Fibroblast of the conjunctiva (primary cell): ENCODE results near the gene KDSR.
"Not testable (repeated sequence)": the region's sequence is repeated elsewhere in the genome, so short reads cannot be mapped to it uniquely, and the experiment has no call there.

ENCODE experiments used
- DNase-seq: peaks from one replicate; pipeline ENCODE4 v3.0.0-alpha.2; 2010; ENCODE audit warnings: low read depth

The KDSR gene

GRCh38 chr18:63366213-63367052 lies 573 bp downstream of the KDSR start:
- no peak for DNase-seq

- DNase-seq, result no peak
These were observed 1.2 kb downstream of the KDSR start for GRCh38 chr18:63365876-63366212.

- no peak for DNase-seq
These were observed 3.1 kb downstream of the KDSR start for GRCh38 chr18:63363951-63364350.

- not testable (repeated sequence) for DNase-seq
These were observed 3.6 kb downstream of the KDSR start for GRCh38 chr18:63363420-63363819.

- no peak for DNase-seq
These were observed 10.6 kb downstream of the KDSR start for GRCh38 chr18:63356272-63356896.

GRCh38 chr18:63350230-63350629 lies 16.8 kb downstream of the KDSR start:
- DNase-seq, result no peak

- DNase-seq, result no peak
These were observed 18.4 kb downstream of the KDSR start for GRCh38 chr18:63348508-63349136.

- no peak for DNase-seq
These were observed 20.4 kb downstream of the KDSR start for GRCh38 chr18:63346480-63347183.

GRCh38 chr18:63346031-63346430 lies 21.0 kb downstream of the KDSR start:
- DNase-seq, result no peak

- DNase-seq, result no peak
These were observed 22.1 kb downstream of the KDSR start for GRCh38 chr18:63344918-63345317.

- DNase-seq, result no peak
These were observed 22.7 kb downstream of the KDSR start for GRCh38 chr18:63344263-63344662.

GRCh38 chr18:63342206-63342605 lies 24.8 kb downstream of the KDSR start:
- no peak for DNase-seq

- DNase-seq, result peak; percentile 43
These were observed 27.0 kb downstream of the KDSR start for GRCh38 chr18:63339920-63340484.

- DNase-seq, result peak; percentile 92
These were observed 30.5 kb downstream of the KDSR start for GRCh38 chr18:63336366-63337099.

GRCh38 chr18:63331105-63331504 lies 35.9 kb downstream of the KDSR start:
- no peak for DNase-seq

- DNase-seq, result no peak
These were observed 37.4 kb downstream of the KDSR start for GRCh38 chr18:63329431-63330145.

GRCh38 chr18:63326011-63326410 lies 41.0 kb downstream of the KDSR start:
- DNase-seq, result no peak

GRCh38 chr18:63325086-63325686 lies 41.8 kb downstream of the KDSR start:
- no peak for DNase-seq

GRCh38 chr18:63322908-63323634 lies 43.9 kb downstream of the KDSR start:
- DNase-seq, result peak; percentile 72

GRCh38 chr18:63322206-63322605 lies 44.8 kb downstream of the KDSR start:
- no peak for DNase-seq
